Stimulated activated CD8-positive, alpha-beta memory T cell treated with anti-CD3 and anti-CD28 coated beads, Interleukin-4, amount 100 ng/mL, for 24 hours (primary cell): ENCODE measurements around the gene CACNA1B.
"Not testable (repeated sequence)": the region's sequence is repeated elsewhere in the genome, so short reads cannot be mapped to it uniquely, and the experiment has no call there.

Experiments
- DNase-seq: peaks from one replicate; pipeline ENCODE4 v3.0.0-alpha.2; 2020; ENCODE audit warnings: low read depth

Gene CACNA1B

DNA sequence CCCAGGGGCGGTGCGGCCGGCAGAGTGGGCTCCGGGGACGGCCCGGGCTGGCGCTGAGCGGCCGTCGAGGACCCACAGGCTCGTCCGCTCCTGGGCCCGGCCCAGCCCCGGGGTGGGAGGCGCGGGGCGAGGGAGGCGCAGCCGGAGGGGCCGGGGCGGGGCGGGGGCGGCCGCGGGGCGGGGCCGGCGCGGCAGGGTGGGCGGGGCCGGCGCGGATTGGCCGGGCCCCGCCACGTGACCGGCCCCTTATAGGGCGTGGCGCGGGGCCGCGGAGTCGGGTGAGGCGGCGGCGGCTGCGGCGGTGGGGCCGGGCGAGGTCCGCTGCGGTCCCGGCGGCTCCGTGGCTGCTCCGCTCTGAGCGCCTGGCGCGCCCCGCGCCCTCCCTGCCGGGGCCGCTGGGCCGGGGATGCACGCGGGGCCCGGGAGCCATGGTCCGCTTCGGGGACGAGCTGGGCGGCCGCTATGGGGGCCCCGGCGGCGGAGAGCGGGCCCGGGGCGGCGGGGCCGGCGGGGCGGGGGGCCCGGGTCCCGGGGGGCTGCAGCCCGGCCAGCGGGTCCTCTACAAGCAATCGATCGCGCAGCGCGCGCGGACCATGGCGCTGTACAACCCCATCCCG lies at the start of gene CACNA1B:
TSS of gene CACNA1B (plus strand) at position 277 of the 617 bp plus-strand sequence. CDS start at position 429, 152 bp downstream.
- not testable (repeated sequence) for DNase-seq

DNA sequence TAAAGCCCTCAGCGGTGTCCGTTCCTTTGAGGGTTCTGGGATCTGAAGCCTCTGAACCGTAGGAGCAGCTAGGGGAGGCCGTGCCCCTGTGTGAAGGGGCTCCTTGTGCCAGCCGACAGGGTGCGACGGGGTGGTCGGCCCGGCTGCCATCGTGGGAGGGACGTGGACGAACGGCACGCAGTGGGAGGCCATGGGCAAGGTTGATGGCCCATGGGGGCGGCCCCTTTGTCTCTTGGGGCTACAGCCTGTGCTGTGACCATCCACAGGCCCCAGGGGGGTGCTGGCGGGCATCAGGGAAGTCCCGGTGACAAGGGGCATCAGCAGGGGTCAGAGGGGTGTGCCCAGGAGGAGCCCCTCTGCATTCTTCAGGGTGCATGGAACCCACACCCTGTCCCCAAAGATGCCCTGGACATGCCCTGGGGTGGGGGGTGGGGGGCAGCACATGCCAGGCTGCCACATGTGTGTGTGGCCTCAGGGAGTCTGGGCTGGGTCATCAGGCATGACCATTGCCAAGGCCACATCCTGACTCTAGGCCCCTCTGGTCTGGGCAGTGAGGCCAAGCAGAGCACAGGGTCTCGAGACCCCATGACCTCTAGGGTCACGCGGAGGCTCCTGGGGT lies 49.6 kb upstream of the CACNA1B start:
- no peak for DNase-seq

DNA sequence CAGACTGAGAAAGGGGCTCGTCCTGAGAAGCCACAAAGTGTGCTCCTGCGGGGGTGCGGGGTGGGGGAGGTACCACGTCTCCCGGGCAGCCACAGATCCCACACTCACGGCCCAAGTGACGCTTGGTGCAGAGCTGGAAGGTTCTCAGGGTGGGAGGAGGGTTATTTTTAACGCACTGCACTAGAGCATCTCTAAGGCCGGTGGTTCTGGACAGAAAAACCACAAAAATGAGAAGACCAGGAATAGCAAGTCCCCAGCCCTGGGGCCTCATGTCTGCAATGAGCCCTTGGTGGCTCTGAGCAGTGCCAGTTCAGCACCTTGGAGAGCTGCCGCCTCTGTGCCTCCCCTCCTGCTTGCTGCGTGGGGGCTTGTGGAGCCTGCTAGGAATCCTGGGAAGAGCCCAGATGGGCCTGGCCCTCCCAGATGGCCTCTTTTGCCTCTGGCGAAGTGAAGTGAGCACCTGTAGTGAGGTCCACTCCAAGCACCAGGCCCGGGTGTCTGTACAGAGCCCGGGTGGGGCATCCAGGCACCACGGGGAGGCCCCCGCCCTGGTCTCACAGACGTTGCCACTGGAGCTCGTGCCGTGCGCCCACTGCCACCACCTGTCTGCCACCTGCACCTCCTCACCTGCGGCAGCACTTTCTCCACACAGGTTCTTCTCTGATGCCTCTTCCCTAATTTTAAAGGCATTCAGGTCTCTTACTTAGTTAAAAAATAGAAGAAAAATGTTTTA lies 48.9 kb upstream of the CACNA1B start:
- DNase-seq: no peak

DNA sequence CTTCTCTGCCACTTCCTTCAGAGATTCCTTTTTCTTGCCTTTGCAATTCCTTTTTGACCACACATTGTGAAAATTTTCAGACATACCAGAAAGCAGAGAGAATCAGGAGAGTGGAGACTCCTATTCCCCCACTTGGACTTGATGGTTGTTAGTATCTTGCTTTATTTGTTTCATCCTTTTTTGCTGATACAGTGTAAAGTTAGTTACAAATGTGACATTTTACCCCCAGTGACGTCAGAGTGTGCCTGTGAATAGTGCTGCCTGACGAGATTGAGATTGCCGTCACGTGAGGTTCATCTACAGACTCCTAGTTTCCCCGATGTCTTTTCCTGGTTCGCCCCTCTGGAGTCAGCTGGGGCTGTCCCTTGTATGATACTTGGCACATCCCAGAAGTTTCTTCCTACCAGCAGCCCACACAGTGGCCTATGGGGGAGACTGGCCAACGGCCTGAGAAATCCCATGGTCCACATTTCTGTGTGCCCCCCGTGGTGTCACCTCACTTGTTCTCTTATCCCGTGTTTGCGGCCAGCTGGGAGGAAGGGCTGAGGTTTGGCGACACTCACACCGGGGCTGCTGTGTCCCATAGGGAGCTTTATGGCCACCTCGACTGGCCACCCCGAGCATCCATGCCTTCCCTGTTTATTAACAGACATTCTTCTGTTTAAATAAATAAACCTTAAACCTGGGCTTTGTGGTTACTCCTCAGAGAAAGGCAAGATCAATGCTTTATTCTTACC lies 48.2 kb upstream of the CACNA1B start:
- no peak for DNase-seq

DNA sequence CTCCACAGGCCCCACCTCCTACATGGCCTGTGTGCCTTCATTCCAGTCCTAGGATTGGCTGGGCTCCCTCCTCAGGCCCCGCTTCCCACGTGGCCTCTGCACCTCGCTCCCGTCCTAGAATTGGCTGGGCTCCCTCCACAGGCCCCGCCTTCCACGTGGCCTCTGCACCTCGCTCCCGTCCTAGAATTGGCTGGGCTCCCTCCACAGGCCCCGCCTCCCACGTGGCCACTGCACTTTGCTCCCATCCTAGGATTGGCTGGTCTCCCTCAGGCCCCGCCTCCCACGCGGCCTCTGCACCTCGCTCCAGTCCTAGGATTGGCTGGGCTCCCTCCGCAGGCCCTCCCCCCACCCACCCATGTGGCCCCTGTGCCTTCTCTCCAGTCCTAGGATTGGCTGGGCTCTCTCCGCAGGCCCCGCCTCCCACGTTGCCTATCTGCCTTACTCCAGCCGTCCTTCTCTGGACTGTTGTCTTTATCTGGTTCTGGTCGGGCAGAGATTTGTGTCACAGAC lies 45.3 kb upstream of the CACNA1B start:
- DNase-seq: no peak

DNA sequence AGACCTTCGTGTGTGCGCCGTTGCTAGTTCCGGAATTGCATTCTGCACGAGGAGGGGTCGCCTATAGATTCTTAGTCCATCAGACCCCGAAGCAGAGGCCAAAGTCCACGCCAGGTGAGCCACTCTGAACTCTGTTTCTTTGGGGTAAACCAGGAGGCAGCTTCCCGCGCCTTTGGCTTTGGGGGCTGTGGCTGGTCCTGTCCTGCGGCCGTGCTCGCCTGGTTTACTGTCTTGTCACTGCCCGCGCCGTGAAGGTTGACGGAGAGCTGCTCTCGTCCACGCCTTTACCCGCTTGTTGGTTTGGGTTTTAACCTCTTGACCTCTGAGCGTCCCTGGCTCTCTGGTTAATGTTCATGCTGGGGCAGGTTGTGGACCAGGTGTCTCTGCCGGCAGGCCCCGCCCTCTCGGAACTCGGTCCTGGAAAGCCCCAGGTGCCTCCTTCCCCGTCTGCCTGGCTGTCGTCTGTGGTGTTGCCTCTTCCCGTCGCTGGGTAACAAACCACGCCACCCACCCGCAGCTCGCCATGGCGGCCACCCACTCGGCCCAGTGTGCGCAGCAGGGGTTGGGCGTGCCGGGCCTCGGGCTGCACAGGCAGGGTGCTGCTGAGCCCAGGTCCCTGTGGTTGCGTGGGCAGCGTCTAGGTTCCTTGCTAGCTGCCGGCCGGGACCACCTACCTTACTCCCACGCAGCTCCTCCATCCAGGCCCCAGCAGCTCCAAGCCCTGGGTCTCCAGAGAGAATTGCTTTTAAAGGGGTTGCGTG lies 44.6 kb upstream of the CACNA1B start:
- DNase-seq: no peak

DNA sequence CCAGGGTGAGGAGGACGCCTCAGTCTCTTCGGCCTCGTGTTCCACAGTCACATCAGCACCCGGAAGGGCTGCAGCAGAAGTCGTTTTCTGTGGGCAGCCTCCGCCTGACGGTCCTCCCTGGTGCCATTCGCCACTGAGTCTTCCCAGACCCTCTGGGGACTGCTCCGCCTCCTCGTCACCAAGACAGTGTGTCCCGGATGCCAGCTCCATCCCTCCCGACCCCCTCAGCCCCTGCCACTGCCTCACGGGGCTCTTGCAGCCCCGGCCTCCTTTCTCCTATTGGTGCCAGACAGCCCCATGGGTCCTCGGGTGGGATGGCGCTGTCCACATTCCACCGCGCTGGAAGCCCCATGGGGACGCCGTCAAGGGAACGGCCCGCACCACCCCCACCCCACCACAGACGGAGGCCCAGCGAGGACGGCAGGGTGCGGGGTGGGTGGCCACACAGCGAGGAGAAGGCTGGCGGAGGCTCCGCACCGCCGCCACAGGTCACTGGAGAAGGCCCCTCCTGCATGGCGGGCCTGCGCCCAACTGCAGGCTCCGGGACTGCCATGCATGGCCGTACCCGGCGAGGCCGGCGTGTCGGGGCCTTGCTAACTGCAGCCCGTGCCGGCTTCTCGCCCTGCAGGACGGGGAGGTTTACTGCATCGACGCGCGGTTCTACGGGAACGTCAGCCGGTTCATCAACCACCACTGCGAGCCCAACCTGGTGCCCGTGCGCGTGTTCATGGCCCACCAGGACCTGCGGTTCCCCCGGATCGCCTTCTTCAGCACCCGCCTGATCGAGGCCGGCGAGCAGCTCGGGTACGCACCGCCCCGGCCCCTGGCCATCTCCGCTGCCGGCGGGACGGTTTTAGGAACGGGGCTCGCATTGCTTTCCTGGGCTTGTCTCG lies 43.6 kb upstream of the CACNA1B start:
- no peak for DNase-seq

DNA sequence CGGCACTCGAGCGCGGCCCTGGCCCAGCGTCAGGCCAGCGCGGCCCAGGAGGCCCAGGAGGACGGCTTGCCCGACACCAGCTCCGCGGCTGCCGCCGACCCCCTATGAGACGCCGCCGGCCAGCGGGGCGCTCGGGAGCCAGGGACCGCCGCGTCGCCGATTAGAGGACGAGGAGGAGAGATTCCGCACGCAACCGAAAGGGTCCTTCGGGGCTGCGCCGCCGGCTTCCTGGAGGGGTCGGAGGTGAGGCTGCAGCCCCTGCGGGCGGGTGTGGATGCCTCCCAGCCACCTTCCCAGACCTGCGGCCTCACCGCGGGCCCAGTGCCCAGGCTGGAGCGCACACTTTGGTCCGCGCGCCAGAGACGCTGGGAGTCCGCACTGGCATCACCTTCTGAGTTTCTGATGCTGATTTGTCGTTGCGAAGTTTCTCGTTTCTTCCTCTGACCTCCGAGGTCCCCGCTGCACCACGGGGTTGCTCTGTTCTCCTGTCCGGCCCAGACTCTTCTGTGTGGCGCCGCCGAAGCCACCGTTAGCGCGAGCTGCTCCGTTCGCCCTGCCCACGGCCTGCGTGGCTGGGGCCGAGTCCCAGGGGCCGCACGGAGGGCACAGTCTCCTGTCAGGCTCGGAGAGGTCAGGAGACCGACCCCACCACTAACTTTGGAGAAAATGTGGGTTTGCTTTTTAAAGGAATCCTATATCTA lies 42.6 kb upstream of the CACNA1B start:
- no peak for DNase-seq

DNA sequence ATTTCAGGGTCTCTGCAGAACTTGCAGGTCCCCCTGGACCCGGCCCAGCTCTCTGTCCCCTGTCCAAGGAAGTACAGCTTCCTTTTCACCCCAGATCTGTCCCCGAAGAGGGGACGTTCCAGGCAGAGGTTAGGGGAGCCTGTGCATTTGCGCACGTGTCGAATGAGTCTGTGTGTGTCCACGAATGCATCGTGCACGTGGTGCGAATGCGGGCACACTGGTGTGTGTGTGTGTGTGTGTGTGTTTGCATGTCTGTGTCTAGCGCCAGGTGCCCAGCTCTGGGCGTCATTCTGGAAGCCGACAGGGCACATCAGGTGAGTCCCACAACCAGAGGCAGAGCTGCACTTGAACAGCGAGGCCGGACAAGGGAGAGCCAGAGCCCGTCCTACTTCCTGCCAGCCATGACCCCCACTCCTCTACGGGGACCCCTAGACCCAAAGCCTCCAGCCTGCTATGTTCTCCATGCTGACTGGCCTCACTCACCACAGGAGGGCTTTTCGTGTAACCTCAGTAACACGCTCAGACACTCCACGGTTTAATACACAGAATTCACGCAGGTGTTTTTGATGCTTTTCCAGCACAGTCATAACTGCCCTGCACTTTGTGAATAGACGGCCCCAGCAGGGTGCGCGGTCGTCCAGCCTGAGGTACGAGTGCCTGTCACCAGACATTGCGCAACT lies 41.3 kb upstream of the CACNA1B start:
- no peak for DNase-seq

DNA sequence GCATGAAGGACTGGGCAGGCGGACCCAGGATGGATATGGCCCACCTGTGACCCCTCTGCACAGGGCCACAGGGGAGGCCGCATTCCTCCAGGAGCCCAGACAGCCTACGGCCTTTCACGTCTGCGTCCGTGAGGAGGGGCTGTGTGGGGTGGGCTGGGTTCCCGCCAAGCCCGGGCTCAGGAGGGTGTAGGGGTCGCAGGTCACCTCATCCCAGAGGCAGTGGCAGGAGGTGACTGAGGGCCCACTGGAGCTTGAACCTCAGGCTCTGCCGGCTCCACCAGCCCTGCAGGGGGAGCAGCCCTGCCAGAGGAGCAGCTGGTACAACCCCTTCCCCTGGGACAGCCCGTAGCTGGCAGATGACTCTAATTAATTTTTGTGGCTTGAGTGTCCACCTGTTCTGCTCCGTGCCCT lies 40.7 kb upstream of the CACNA1B start:
- DNase-seq: no peak

DNA sequence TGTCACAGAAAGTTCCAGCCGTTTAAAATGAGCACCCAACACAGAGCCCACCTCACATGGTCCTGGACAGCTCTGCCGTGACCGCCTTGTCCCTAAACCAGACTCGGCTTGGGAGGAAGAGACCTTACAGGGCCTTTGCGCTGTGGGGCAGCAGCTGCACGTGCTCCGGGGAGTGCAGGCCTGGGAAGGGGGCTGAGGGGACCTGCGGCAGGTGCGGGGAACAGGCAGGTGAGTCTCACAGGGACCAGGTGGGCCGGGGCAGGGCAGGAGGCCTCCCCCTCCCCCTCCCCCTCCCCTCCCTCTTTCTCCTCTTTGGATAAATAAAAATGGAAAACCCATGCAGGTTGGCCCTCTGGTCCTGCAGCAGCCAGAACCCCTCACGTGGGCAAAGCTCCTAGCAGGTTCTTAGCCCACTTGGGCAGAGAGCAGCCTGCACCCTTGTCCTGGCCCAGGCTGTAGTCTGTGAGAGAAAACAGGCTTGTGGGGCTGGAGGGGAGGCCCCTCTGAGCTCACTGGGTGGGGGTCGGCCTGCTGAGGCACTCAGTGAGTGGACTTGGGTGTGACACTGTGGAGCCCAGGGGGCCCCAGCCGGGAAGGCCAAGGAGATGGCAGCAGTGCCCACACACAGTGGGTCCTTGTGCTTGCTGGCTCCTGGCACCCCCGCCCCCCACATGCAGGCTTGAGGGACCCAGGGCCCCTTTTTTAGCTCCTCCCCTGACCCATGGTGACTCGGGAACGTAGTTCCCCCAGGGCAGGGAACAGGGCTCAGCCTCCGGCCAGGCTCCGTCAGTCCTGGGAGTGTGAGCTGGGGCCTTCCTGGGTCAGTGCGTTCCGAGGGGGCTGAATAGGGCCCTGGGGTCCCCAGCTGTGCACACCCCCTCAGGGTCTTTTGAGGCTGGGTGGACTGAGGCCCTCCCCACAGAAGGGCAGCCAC lies 40.0 kb upstream of the CACNA1B start:
- DNase-seq: no peak

DNA sequence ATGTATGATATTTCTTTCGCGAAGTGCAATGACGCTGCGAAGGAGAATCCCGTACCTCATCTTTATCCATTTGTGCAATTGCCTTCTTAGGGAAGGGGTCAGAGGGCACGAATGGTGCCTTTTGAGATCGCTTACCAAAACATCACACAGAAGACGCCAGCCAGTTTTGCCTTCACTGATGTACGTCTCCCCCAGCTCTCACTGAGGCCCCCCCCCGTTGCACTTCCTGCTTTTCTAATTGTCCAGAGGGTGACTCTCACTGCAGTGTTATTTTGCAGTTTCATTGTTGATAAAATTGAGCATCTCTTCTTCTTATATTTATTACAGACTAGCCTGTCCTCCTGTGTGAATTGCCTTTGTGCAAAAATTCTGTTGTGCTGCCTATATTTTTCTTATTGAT lies 39.0 kb upstream of the CACNA1B start:
- DNase-seq: no peak

DNA sequence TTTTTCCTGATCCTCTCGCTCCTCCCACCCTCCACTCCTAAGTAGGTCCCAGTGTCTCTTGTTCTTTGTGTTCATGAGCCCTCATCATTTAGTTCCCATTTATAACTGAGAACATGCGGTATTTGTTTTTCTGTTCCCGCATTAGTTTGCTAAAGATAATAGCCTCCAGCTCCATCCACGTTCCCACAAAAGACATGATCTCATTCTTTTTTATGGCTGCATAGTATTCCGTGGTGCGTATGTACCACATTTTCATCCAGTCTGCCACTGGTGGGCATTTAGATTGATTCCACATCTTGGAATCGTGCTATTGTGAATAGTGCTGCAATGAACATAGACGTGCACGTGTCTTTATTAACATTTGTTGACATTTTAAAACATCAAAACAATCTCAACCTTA lies 34.2 kb upstream of the CACNA1B start:
- no peak for DNase-seq

DNA sequence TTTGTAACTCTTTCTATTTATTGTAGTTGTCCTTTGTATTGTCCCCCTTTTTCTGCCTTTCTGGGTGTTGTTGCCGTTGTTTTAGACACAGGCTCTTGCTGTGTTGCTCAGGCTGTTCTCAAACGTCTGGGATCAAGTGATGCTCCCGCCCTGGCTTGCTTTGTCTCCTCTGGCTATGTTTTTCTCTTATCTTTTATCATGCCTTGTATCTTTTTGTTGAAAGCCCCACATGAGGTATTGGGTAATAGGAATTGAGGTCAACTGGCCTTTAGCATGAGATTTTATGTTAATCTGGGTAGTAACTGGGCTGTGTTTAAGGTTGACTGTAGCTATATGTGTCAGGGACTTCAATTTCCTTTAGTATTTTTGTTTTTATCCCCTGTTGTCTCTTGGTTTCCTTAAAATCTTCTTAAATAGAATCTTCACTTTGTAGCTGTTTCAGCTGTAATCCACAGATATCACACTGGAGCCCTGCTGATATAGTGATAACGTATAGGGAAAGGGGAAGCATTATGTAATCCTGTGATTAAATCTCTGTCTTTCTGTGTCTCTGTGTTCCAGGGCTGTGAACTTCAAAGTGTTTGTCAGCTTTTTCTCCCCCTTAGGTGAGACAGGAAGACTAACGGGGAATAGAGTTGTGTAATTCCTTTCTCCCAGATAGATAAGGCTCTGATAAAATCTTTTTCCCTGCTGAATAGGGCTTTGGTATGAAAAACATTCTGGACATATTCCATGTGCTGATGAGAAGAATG lies 25.9 kb upstream of the CACNA1B start:
- DNase-seq: no peak

DNA sequence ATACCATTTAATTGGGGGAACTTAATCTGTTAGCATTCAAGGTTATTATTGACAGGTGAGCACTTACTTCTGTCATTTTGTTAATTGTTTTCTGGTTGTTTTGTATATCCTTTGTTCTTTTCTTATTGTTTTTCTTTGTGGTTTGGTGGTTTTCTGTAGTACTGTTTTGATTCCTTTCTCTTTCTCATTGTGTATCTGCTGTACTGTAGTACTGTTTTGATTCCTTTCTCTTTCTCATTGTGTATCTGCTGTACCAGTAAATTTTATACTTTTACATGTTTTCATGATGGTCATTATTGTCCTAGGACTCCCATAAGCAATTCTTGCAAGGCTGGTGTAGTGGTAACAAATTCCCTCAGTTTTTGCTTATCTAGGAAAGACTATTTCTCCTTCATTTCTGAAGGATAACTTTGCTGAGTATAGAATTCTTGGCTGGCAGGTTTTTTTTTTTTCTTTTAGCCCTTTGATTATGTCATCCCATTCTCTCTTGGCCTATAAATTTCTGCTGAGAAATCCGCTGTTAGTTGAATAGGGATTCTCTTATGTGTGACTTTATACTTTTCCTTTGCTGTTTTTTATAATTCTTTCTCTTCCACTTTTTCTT lies 24.1 kb upstream of the CACNA1B start:
- DNase-seq: no peak

DNA sequence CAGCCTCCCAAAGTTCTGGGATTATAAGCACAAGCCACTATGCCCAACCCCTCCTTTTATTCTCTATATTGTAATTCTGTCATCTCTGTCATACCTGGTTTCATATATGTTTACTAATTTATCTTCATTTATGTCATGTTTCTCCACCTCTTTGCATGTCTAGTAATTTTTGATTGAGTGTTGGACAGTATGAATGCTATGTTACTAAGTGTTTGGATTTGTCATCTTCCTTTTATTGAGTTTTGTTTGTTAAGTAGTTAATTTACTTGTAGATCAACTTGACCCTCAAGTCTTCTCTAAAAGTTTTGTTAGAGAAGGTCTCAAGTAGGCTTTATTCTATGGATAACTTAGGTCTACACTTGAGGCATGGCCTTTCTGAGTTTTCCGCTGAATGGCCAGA lies 17.2 kb upstream of the CACNA1B start:
- DNase-seq: no peak

DNA sequence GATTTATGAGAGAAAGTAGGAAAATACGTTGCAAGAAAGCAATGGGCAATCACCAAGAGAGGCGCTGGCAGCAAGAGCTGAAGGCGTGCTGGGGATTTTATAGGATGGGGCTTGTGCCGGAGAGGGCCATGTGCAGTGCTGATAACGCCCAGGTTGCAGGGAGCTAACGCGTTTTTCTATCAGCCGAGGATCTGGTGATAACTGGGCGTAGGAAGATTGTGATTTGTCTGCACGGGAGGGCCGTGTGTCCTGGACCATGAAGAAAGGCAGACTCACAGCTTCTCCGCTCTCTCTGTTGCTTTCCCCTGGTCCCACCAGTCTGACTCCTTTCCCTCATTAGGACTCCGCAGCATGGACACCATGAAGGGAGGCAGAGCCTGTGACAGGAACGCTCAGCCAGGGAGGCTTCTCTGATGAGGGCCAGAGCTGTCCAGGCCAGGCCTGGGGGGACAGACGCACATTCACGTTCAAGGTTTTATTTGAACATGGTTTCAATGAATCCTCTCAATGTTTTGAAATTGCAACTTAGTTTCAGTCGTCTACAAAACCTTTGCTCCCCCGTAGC lies 11.9 kb upstream of the CACNA1B start:
- no peak for DNase-seq
